ENCODE measurements around the gene GRID1. TPM values are rescaled to one million over a fixed set of nuclear protein-coding genes. Genes with fewer than 3 reads are reported as not detected.

The GRID1 gene
- polyA plus RNA-seq, 1 of the 3 experiments (the other 2 are of a cell fraction): 0.13 TPM

DNA sequence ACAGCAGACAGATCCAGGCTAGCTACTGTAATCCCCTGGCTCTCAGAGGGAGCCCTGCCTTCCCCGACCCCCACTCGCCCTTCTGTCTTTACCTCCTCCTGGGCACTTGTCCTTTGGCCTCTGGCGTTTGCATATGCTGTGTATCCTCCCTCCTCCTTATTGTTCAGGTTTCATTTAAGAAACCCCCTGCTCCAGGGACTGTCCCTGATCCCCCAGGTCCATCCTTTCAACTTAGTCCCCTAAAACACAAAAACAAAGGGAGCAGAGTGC lies 25.7 kb downstream of the GRID1 start:
- Histone ChIP-seq H3K9me3 (no peaks in the 10 kb centered on the region), H2AFZ (ENCODE audit: low read depth) (no peak overlapping the region), H3K4me2 (no peak overlapping the region), H3K9ac (no peak overlapping the region), H3K27ac (ENCODE audit: low read depth in 2 of 2, low read length in 1 of 2) (no peak overlapping the region; a peak in 1 of 4 replicates), H3K4me1 (ENCODE audit: control insufficient read depth in 1 of 2, insufficient read depth in 2 of 2, low read depth in 1 of 2, low read length in 1 of 2) (peaks cover 0 to 41% of the 10 kb centered on the region in 2 experiments; a peak in 2 of 4 replicates), H3K4me3 (ENCODE audit: low read depth in 2 of 2, low read length in 1 of 2) (no peak overlapping the region), H3K36me3 (replicated peaks in 1 of 2; ENCODE audit: control insufficient read depth in 1 of 2, insufficient read depth in 2 of 2, low read length in 1 of 2) (no peaks in the 10 kb centered on the region), H3K79me2 (ENCODE audit: insufficient read depth) (no peaks in the 10 kb centered on the region), H3F3A (replicated peaks; ENCODE audit: insufficient read depth) (no peaks in the 10 kb centered on the region), H3K9me2 (no peaks in the 10 kb centered on the region), H4K20me1 (ENCODE audit: insufficient read depth) (no peaks in the 10 kb centered on the region), H3K27me3 (ENCODE audit: insufficient read depth) (no peaks in the 10 kb centered on the region)
- DNase-seq: no peak
- WGBS (ENCODE audit: low lambda C conversion rate): 37% methylated on average over 3 of the region's 3 CpGs
- POLR2A ChIA-PET: no interaction called here
- CTCF ChIA-PET: interaction anchor here (1.1 to 13.2 kb wide), 4 partner anchors 10 to 31 kb away, joined by 3 to 191 read pairs (median 5); partner anchors contain the start of gene GRID1
- TF ChIP-seq JUND (IDR thresholded peaks at IDR 0.05): no peak
- TF ChIP-seq, protein P1, sequence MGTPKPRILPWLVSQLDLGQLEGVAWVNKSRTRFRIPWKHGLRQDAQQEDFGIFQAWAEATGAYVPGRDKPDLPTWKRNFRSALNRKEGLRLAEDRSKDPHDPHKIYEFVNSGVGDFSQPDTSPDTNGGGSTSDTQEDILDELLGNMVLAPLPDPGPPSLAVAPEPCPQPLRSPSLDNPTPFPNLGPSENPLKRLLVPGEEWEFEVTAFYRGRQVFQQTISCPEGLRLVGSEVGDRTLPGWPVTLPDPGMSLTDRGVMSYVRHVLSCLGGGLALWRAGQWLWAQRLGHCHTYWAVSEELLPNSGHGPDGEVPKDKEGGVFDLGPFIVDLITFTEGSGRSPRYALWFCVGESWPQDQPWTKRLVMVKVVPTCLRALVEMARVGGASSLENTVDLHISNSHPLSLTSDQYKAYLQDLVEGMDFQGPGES (IDR thresholded peaks at IDR 0.05; ENCODE audit: low read depth, low read length): no peak
- TF ChIP-seq CHD2 (IDR thresholded peaks at IDR 0.05; ENCODE audit: low read length, partially characterized antibody): no peak
- TF ChIP-seq, protein P2, sequence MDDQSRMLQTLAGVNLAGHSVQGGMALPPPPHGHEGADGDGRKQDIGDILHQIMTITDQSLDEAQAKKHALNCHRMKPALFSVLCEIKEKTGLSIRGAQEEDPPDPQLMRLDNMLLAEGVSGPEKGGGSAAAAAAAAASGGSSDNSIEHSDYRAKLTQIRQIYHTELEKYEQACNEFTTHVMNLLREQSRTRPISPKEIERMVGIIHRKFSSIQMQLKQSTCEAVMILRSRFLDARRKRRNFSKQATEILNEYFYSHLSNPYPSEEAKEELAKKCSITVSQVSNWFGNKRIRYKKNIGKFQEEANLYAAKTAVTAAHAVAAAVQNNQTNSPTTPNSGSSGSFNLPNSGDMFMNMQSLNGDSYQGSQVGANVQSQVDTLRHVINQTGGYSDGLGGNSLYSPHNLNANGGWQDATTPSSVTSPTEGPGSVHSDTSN (IDR thresholded peaks at IDR 0.05): no peak

DNA sequence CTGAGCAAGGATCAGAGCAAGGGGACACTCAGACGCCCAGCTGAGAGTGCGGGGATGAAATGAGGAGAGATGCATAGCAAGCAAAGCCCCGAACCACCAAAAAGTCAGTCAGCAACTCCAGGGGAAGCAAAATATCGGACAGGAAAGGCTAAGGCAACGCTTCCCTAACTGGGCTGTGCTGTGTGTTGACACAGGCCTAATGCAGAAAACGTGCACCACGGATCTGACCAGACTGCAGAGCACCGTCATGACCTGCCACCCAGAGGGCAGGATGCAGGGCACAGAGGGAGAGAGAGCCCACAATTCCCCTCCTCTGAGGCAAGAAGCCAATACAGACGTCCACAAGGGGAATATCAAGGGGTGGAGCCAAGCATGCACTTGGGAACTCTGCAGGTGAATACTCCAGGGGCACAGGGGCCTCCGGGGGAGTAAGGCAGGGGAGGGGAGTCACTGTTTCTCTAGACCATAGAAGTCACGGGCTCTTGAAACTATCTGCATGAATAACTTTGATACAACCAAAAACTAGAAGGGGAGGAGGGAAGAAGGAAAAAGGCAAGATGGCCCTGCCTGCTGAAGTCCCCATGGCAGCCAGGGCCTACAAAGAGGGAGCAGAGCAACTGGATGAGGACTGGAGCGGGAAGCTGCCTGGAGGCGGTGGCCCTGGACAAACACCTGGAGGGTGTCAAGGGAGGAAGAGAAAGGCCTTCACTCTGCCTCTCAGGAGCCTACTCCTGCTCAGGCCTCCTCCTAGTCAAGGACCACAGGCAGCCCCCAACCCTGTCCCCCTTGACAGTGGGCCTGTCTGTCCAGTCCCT lies 26.2 kb downstream of the GRID1 start:
- whole genome bisulfite sequencing (ENCODE audit: low lambda C conversion rate): 42% methylated on average over 11 of the region's 13 CpGs
- H2AFZ ChIP-seq (ENCODE audit: low read depth): no peak overlapping the region

DNA sequence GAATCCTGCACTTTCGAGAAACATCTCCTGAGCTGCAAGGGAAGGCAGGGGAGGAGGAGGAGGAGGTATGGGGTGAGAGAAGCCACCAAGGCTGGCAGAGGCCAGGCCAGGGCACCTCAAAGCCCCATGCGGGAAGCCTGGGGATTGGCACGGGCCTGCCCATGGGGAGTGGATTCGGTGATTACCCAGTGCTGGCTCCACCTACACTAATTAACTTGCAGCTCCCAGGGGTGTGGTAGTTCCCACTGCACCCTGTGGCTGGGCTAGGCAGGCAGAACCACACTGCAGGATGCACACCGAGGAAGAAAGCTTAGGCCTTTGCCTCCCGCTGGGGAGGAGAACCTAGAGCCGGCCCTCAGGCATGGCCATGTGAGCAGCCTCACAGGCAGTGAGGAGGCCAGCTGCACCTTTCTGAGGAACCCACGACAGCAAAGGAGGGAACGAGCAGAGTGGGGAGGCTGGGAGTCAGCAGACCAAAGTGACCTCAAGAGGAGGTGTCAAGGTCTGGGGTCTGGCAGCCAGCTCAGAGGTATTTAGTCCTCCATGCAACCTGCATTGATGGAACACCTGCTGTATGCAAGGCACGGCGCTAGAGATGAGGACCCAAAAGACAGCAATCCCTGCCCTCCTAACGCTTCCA lies 27.2 kb downstream of the GRID1 start:
- no peaks in the 10 kb centered on the region for H3K9me3 ChIP-seq
- H3K9me2 ChIP-seq: no peaks in the 10 kb centered on the region
- no peaks in the 10 kb centered on the region for H3F3A ChIP-seq (replicated peaks; ENCODE audit: insufficient read depth)
- TF ChIP-seq TCF12 (IDR thresholded peaks at IDR 0.05) (no peak), RXRA (IDR thresholded peaks at IDR 0.05; ENCODE audit: borderline replicate concordance, low read depth) (no peak), TEAD4 (IDR thresholded peaks at IDR 0.05; ENCODE audit: borderline replicate concordance, insufficient read depth) (no peak), GATA2 (CRISPR knock-in tag; IDR thresholded peaks at IDR 0.05) (no peak), FOSL2 (IDR thresholded peaks at IDR 0.05; ENCODE audit: borderline replicate concordance, low read depth) (no peak)
- TF ChIP-seq, protein P1 (IDR thresholded peaks at IDR 0.05; ENCODE audit: low read depth, low read length): no peak
- TF ChIP-seq, protein P2 (IDR thresholded peaks at IDR 0.05): no peak
- TF ChIP-seq, protein P3, sequence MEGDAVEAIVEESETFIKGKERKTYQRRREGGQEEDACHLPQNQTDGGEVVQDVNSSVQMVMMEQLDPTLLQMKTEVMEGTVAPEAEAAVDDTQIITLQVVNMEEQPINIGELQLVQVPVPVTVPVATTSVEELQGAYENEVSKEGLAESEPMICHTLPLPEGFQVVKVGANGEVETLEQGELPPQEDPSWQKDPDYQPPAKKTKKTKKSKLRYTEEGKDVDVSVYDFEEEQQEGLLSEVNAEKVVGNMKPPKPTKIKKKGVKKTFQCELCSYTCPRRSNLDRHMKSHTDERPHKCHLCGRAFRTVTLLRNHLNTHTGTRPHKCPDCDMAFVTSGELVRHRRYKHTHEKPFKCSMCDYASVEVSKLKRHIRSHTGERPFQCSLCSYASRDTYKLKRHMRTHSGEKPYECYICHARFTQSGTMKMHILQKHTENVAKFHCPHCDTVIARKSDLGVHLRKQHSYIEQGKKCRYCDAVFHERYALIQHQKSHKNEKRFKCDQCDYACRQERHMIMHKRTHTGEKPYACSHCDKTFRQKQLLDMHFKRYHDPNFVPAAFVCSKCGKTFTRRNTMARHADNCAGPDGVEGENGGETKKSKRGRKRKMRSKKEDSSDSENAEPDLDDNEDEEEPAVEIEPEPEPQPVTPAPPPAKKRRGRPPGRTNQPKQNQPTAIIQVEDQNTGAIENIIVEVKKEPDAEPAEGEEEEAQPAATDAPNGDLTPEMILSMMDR (IDR thresholded peaks at IDR 0.05): no peak
- ChIA-PET CTCF (interaction anchor here (0.6 to 1.1 kb wide), 4 partner anchors 10 to 932 kb away, joined by 3 to 4 read pairs (median 4); no protein-coding TSS in a partner anchor), POLR2A (no interaction called here)
- H3K4me3 ChIP-seq (ENCODE audit: low read depth in 2 of 2, low read length in 1 of 2): no peak overlapping the region
- H4K20me1 ChIP-seq (ENCODE audit: insufficient read depth): no peaks in the 10 kb centered on the region
- WGBS (ENCODE audit: low lambda C conversion rate): 47% methylated on average over 6 of the region's 12 CpGs
- no peak overlapping the region for H2AFZ ChIP-seq (ENCODE audit: low read depth)
- H3K79me2 ChIP-seq (ENCODE audit: insufficient read depth): no peaks in the 10 kb centered on the region
- H3K27ac ChIP-seq (ENCODE audit: low read depth in 2 of 2, low read length in 1 of 2): no peak overlapping the region
- no peak for DNase-seq
- H3K4me1 ChIP-seq (ENCODE audit: control insufficient read depth in 1 of 2, insufficient read depth in 2 of 2, low read depth in 1 of 2, low read length in 1 of 2): peaks cover 0 to 25% of the 10 kb centered on the region in 2 experiments; a peak in 1 of 4 replicates
- H3K9ac ChIP-seq: no peak overlapping the region
- no peaks in the 10 kb centered on the region for H3K36me3 ChIP-seq (replicated peaks in 1 of 2; ENCODE audit: control insufficient read depth in 1 of 2, insufficient read depth in 2 of 2, low read length in 1 of 2)
- no peaks in the 10 kb centered on the region for H3K27me3 ChIP-seq (ENCODE audit: insufficient read depth)
- H3K4me2 ChIP-seq: no peak overlapping the region

More for the DNA sequence above, 26.2 kb downstream of the GRID1 start:
- no peak overlapping the region for H3K4me2 ChIP-seq
- H3K79me2 ChIP-seq (ENCODE audit: insufficient read depth): no peaks in the 10 kb centered on the region
- H3K4me3 ChIP-seq (ENCODE audit: low read depth in 2 of 2, low read length in 1 of 2): no peak overlapping the region
- H3K27ac ChIP-seq (ENCODE audit: low read depth in 2 of 2, low read length in 1 of 2): no peak overlapping the region
- TF ChIP-seq GABPA (IDR thresholded peaks at IDR 0.05; ENCODE audit: low read depth): no peak
- no peak for DNase-seq
- H3K9me3 ChIP-seq: no peaks in the 10 kb centered on the region
- no peaks in the 10 kb centered on the region for H3K27me3 ChIP-seq (ENCODE audit: insufficient read depth)
- no peaks in the 10 kb centered on the region for H3K9me2 ChIP-seq
- ChIA-PET CTCF (interaction anchor here (1.1 kb wide), 1 partner anchor 11 kb away, joined by 4 read pairs; no protein-coding TSS in a partner anchor), POLR2A (no interaction called here)
- H3F3A ChIP-seq (replicated peaks; ENCODE audit: insufficient read depth): no peaks in the 10 kb centered on the region
- no peaks in the 10 kb centered on the region for H3K36me3 ChIP-seq (replicated peaks in 1 of 2; ENCODE audit: control insufficient read depth in 1 of 2, insufficient read depth in 2 of 2, low read length in 1 of 2)
- H4K20me1 ChIP-seq (ENCODE audit: insufficient read depth): no peaks in the 10 kb centered on the region
- no peak overlapping the region for H3K9ac ChIP-seq
- peaks cover 0 to 36% of the 10 kb centered on the region in 2 experiments; a peak in 2 of 4 replicates for H3K4me1 ChIP-seq (ENCODE audit: control insufficient read depth in 1 of 2, insufficient read depth in 2 of 2, low read depth in 1 of 2, low read length in 1 of 2)
